Hematopoietic multipotent progenitor cell treated with erythropoietin and hydrocortisone succinate and interleukin-3 and kit ligand, for 6 days (in vitro differentiated cells): ENCODE results near the gene FDPS.

Experiments
- DNase-seq: peaks from one replicate; pipeline ENCODE4 v3.0.0-alpha.2; 2015

Gene FDPS

GRCh38 chr1:155308493-155309422 lies at the start of gene FDPS:
TSS of gene FDPS (plus strand) at chr1:155308866. CDS start at chr1:155309790, 924 bp downstream.
- DNase-seq: peak; percentile 100

GRCh38 chr1:155260276-155260675 lies 48.4 kb upstream of the FDPS start:
- no peak for DNase-seq

- DNase-seq: peak; percentile 43
Measured at GRCh38 chr1:155261493-155261851, 47.2 kb upstream of the FDPS start.

- DNase-seq: peak; percentile 99
Measured at GRCh38 chr1:155261852-155262673, 46.6 kb upstream of the FDPS start, which contains the start of gene SCAMP3. TSS of gene SCAMP3 (minus strand) at chr1:155262360. CDS start at chr1:155262151, 209 bp downstream.

GRCh38 chr1:155263067-155263466 lies 45.6 kb upstream of the FDPS start:
- no peak for DNase-seq

GRCh38 chr1:155266553-155266952 lies 42.1 kb upstream of the FDPS start:
- no peak for DNase-seq

GRCh38 chr1:155267373-155267772 lies 41.3 kb upstream of the FDPS start:
- DNase-seq: no peak

- no peak for DNase-seq
Measured at GRCh38 chr1:155268630-155269029, 40.0 kb upstream of the FDPS start.

- no peak for DNase-seq
Measured at GRCh38 chr1:155269381-155269780, 39.3 kb upstream of the FDPS start.

- peak; percentile 64 for DNase-seq
Measured at GRCh38 chr1:155272466-155273342, 36.0 kb upstream of the FDPS start.

- DNase-seq: peak; percentile 98
Measured at GRCh38 chr1:155273343-155274245, 35.1 kb upstream of the FDPS start, which contains the start of gene CLK2. TSS of gene CLK2 (minus strand) at chr1:155273504. CDS start at chr1:155270977, 2,527 bp downstream.

GRCh38 chr1:155277070-155277901 lies 31.4 kb upstream of the FDPS start, which contains the start of gene HCN3:
TSS of gene HCN3 (plus strand) at chr1:155277463. CDS start at chr1:155277591, 128 bp downstream.
- peak; percentile 99 for DNase-seq

GRCh38 chr1:155277902-155278688 lies 30.6 kb upstream of the FDPS start:
- peak; percentile 82 for DNase-seq

GRCh38 chr1:155278689-155279160 lies 29.9 kb upstream of the FDPS start:
- no peak for DNase-seq

- no peak for DNase-seq
Measured at GRCh38 chr1:155279268-155279667, 29.4 kb upstream of the FDPS start.

- DNase-seq: peak; percentile 70
Measured at GRCh38 chr1:155282488-155283091, 26.1 kb upstream of the FDPS start.

- DNase-seq: no peak
Measured at GRCh38 chr1:155284476-155284875, 24.2 kb upstream of the FDPS start.

- DNase-seq: no peak
Measured at GRCh38 chr1:155285063-155285462, 23.6 kb upstream of the FDPS start.

- no peak for DNase-seq
Measured at GRCh38 chr1:155285631-155286044, 23.0 kb upstream of the FDPS start.
